ENCODE measurements around the gene CHST8. TPM values are rescaled to one million over a fixed set of nuclear protein-coding genes. Genes with fewer than 3 reads are reported as not detected.
A peak's percentile ranks its signal among the peaks of the same experiment; 100 is the strongest.

CHST8 gene
- total RNA-seq, 1 donor from 2014 or later, result not detected

GRCh38 chr19:33780746-33781145 is 159.0 kb downstream of the CHST8 start:
- H3K36me3 ChIP-seq (ENCODE audit: insufficient read depth, low read length), result no peaks in the 10 kb centered on the region

GRCh38 chr19:33781415-33781935 is 159.7 kb downstream of the CHST8 start:
- TF ChIP-seq, protein P1, sequence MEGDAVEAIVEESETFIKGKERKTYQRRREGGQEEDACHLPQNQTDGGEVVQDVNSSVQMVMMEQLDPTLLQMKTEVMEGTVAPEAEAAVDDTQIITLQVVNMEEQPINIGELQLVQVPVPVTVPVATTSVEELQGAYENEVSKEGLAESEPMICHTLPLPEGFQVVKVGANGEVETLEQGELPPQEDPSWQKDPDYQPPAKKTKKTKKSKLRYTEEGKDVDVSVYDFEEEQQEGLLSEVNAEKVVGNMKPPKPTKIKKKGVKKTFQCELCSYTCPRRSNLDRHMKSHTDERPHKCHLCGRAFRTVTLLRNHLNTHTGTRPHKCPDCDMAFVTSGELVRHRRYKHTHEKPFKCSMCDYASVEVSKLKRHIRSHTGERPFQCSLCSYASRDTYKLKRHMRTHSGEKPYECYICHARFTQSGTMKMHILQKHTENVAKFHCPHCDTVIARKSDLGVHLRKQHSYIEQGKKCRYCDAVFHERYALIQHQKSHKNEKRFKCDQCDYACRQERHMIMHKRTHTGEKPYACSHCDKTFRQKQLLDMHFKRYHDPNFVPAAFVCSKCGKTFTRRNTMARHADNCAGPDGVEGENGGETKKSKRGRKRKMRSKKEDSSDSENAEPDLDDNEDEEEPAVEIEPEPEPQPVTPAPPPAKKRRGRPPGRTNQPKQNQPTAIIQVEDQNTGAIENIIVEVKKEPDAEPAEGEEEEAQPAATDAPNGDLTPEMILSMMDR (IDR thresholded peaks at IDR 0.05; ENCODE audit: insufficient read depth, low read depth, low read length), result no peak
- no peak for TF ChIP-seq EZH2 (IDR thresholded peaks at IDR 0.05; ENCODE audit: insufficient read depth, low read length)
- Mint-ChIP-seq H3K4me1 (ENCODE audit: low read depth, unreplicated experiment) (peaks cover 31% of the 10 kb centered on the region), H3K4me3 (ENCODE audit: unreplicated experiment) (no peak overlapping the region), H3K27me3 (ENCODE audit: low read depth, unreplicated experiment) (peaks cover 30% of the 10 kb centered on the region), H3K9me3 (ENCODE audit: unreplicated experiment) (peaks cover 8% of the 10 kb centered on the region), H3K27ac (ENCODE audit: unreplicated experiment) (peak overlapping the region; percentile 64), H3K36me3 (ENCODE audit: low read depth, unreplicated experiment) (no peaks in the 10 kb centered on the region)
- Histone ChIP-seq H3K9me3 (ENCODE audit: insufficient read depth, low read depth, low read length) (no peaks in the 10 kb centered on the region), H3K4me2 (ENCODE audit: low read length) (peak overlapping the region; percentile 40), H3K27ac (ENCODE audit: low read depth, low read length) (no peak overlapping the region), H3K4me1 (ENCODE audit: insufficient read depth, low read length) (peaks cover 41% of the 10 kb centered on the region), H3K36me3 (ENCODE audit: insufficient read depth, low read length) (no peaks in the 10 kb centered on the region), H3K79me2 (ENCODE audit: insufficient read depth, low read length) (no peaks in the 10 kb centered on the region), H4K20me1 (ENCODE audit: insufficient read depth, low read length) (no peaks in the 10 kb centered on the region), H3K4me3 (ENCODE audit: insufficient read depth, low read depth, low read length) (no peak overlapping the region), H3K27me3 (ENCODE audit: insufficient read depth, low read length) (peaks cover 4% of the 10 kb centered on the region), H3K9ac (ENCODE audit: low read length) (no peak overlapping the region), H2AFZ (ENCODE audit: low read depth, low read length) (no peak overlapping the region)
- DNase-seq (ENCODE audit: low read depth) (no peak), FAIRE-seq (no peak)

More at GRCh38 chr19:33780746-33781145, 159.0 kb downstream of the CHST8 start:
- no peak overlapping the region for H2AFZ ChIP-seq (ENCODE audit: low read depth, low read length)
- no peak overlapping the region for H3K9ac ChIP-seq (ENCODE audit: low read length)
- no peak overlapping the region for H3K27ac Mint-ChIP-seq (ENCODE audit: unreplicated experiment)
- H3K9me3 ChIP-seq (ENCODE audit: insufficient read depth, low read depth, low read length), result no peaks in the 10 kb centered on the region
- H3K4me1 Mint-ChIP-seq (ENCODE audit: low read depth, unreplicated experiment), result peaks cover 28% of the 10 kb centered on the region
- FAIRE-seq (no peak), DNase-seq (ENCODE audit: low read depth) (no peak)
- no peak overlapping the region for H3K4me3 Mint-ChIP-seq (ENCODE audit: unreplicated experiment)
- H3K27me3 ChIP-seq (ENCODE audit: insufficient read depth, low read length), result peaks cover 4% of the 10 kb centered on the region
- H3K27me3 Mint-ChIP-seq (ENCODE audit: low read depth, unreplicated experiment), result peaks cover 30% of the 10 kb centered on the region
- peak overlapping the region; percentile 15 for H3K4me2 ChIP-seq (ENCODE audit: low read length)
- TF ChIP-seq, protein P1 (IDR thresholded peaks at IDR 0.05; ENCODE audit: insufficient read depth, low read depth, low read length), result no peak
- no peak for TF ChIP-seq EZH2 (IDR thresholded peaks at IDR 0.05; ENCODE audit: insufficient read depth, low read length)
- H3K27ac ChIP-seq (ENCODE audit: low read depth, low read length), result no peak overlapping the region
- H4K20me1 ChIP-seq (ENCODE audit: insufficient read depth, low read length), result no peaks in the 10 kb centered on the region
- H3K9me3 Mint-ChIP-seq (ENCODE audit: unreplicated experiment), result peaks cover 7% of the 10 kb centered on the region
- H3K79me2 ChIP-seq (ENCODE audit: insufficient read depth, low read length), result no peaks in the 10 kb centered on the region
- no peaks in the 10 kb centered on the region for H3K36me3 Mint-ChIP-seq (ENCODE audit: low read depth, unreplicated experiment)
- H3K4me3 ChIP-seq (ENCODE audit: insufficient read depth, low read depth, low read length), result no peak overlapping the region
- H3K4me1 ChIP-seq (ENCODE audit: insufficient read depth, low read length), result peaks cover 36% of the 10 kb centered on the region

DNA sequence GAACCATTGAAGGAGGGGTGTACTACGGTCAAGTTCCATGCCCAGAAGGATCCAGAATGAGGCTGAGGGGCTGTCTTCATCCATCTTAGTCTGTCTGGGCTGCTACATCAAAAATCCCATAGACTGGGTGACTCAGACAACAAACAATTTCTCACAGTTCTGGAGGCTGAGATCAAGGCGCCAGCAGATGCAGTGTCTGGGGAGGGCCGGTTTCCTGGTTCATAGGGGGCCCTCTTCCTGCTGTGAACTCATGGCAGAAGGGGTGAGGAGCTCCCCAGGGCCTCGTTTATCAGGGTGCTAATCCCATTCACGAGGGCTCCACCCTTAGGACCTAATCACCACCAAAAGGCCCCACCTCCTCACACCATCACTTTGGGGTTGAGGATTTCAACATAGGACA is 160.2 kb downstream of the CHST8 start:
- Mint-ChIP-seq H3K36me3 (ENCODE audit: low read depth, unreplicated experiment) (no peaks in the 10 kb centered on the region), H3K27me3 (ENCODE audit: low read depth, unreplicated experiment) (peaks cover 30% of the 10 kb centered on the region), H3K4me3 (ENCODE audit: unreplicated experiment) (no peak overlapping the region), H3K27ac (ENCODE audit: unreplicated experiment) (peak overlapping the region; percentile 64), H3K9me3 (ENCODE audit: unreplicated experiment) (peaks cover 8% of the 10 kb centered on the region), H3K4me1 (ENCODE audit: low read depth, unreplicated experiment) (peaks cover 31% of the 10 kb centered on the region)
- H4K20me1 ChIP-seq (ENCODE audit: insufficient read depth, low read length), result no peaks in the 10 kb centered on the region
- no peaks in the 10 kb centered on the region for H3K79me2 ChIP-seq (ENCODE audit: insufficient read depth, low read length)
- no peak overlapping the region for H3K27ac ChIP-seq (ENCODE audit: low read depth, low read length)
- no peaks in the 10 kb centered on the region for H3K36me3 ChIP-seq (ENCODE audit: insufficient read depth, low read length)
- FAIRE-seq (peak; percentile 54), DNase-seq (ENCODE audit: low read depth) (peak; percentile 37)
- peaks cover 4% of the 10 kb centered on the region for H3K27me3 ChIP-seq (ENCODE audit: insufficient read depth, low read length)
- H3K4me1 ChIP-seq (ENCODE audit: insufficient read depth, low read length), result peaks cover 41% of the 10 kb centered on the region
- TF ChIP-seq, protein P1 (IDR thresholded peaks at IDR 0.05; ENCODE audit: insufficient read depth, low read depth, low read length), result no peak
- no peak for TF ChIP-seq EZH2 (IDR thresholded peaks at IDR 0.05; ENCODE audit: insufficient read depth, low read length)
- H3K4me2 ChIP-seq (ENCODE audit: low read length), result peak overlapping the region; percentile 40
- H2AFZ ChIP-seq (ENCODE audit: low read depth, low read length), result no peak overlapping the region
- no peaks in the 10 kb centered on the region for H3K9me3 ChIP-seq (ENCODE audit: insufficient read depth, low read depth, low read length)
- no peak overlapping the region for H3K9ac ChIP-seq (ENCODE audit: low read length)
- no peak overlapping the region for H3K4me3 ChIP-seq (ENCODE audit: insufficient read depth, low read depth, low read length)
